ENCODE data around the gene CHRM1. TPM values are rescaled to one million over a fixed set of nuclear protein-coding genes. Genes with fewer than 3 reads are reported as not detected.
A peak's percentile ranks its signal among the peaks of the same experiment; 100 is the strongest.

Gene CHRM1
- total and polyA plus RNA-seq, 4 donors, result 0.38 to 1.5 (median 1.2) TPM

DNA sequence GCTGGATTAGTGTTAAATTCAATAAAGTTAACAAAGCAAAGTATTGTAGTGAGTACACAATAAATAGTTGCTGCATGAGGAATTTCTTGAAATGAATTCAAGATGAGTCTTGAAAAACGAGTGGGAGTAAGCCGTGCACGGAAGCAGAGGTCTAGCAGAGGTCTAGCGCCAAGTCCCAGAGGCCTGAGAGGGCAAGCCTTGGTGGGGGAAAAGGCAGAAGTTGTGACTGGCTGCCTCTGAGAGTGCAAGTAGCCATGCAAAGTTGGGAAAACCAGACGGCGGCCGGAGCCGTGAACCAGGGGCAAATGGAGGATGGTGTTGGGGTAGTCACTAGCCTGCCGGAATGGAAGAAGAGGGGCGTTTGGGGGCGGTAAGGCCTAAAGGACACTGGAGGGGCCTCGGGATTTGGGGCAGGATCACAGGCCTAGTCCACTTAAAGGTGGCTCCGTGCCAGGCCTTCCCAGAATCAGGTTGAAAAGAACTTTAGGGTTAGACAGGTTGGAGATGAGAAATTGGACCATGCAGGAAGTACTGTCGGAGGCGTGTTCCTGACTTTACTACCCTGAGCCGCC lies 40.8 kb downstream of the CHRM1 start:
- H3K9me3 ChIP-seq (ENCODE audit: control insufficient read depth in 4 of 4, insufficient read depth in 3 of 4, low read length in 3 of 4), result no peaks in the 10 kb centered on the region
- H3K4me1 ChIP-seq (ENCODE audit: control insufficient read depth in 5 of 5, insufficient read depth in 5 of 5, low read length in 5 of 5), result peaks cover 11 to 35% (median 20%) of the 10 kb centered on the region in 5 donors
- DNase-seq, result peak in 1 of 3 donors; percentile 56
- WGBS, 2 donors, result 0 to 1% methylated on average over 16 of the region's 16 CpGs
- H3K4me3 ChIP-seq, result peak overlapping the region; percentile 90
- TF ChIP-seq, protein P1, sequence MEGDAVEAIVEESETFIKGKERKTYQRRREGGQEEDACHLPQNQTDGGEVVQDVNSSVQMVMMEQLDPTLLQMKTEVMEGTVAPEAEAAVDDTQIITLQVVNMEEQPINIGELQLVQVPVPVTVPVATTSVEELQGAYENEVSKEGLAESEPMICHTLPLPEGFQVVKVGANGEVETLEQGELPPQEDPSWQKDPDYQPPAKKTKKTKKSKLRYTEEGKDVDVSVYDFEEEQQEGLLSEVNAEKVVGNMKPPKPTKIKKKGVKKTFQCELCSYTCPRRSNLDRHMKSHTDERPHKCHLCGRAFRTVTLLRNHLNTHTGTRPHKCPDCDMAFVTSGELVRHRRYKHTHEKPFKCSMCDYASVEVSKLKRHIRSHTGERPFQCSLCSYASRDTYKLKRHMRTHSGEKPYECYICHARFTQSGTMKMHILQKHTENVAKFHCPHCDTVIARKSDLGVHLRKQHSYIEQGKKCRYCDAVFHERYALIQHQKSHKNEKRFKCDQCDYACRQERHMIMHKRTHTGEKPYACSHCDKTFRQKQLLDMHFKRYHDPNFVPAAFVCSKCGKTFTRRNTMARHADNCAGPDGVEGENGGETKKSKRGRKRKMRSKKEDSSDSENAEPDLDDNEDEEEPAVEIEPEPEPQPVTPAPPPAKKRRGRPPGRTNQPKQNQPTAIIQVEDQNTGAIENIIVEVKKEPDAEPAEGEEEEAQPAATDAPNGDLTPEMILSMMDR (IDR thresholded peaks at IDR 0.05; ENCODE audit: control extremely low read depth, extremely low read depth), result no peak
- ATAC-seq (ENCODE audit: insufficient read depth, low FRiP score), result peak; percentile 7
- H3K9ac ChIP-seq (ENCODE audit: insufficient read depth in 1 of 2, low read length in 2 of 2), result peak overlapping the region; percentile 98
- H3K27me3 ChIP-seq (ENCODE audit: control insufficient read depth in 3 of 3, insufficient read depth in 3 of 3, low read length in 2 of 3), result no peaks in the 10 kb centered on the region
- peaks cover 15 to 27% (median 22%) of the 10 kb centered on the region in 4 donors for H3K36me3 ChIP-seq (ENCODE audit: control insufficient read depth in 4 of 4, insufficient read depth in 4 of 4, low read length in 4 of 4)
- H3K27ac ChIP-seq (ENCODE audit: low read depth in 1 of 2, low read length in 1 of 2), result peak overlapping the region; percentile 96 to 97

GRCh38 chr11:62879235-62879978 lies 41.8 kb downstream of the CHRM1 start:
- ATAC-seq (ENCODE audit: insufficient read depth, low FRiP score), result no peak
- H3K9me3 ChIP-seq (ENCODE audit: control insufficient read depth in 4 of 4, insufficient read depth in 3 of 4, low read length in 3 of 4), result no peaks in the 10 kb centered on the region
- no peak overlapping the region for H3K4me3 ChIP-seq
- no peaks in the 10 kb centered on the region for H3K27me3 ChIP-seq (ENCODE audit: control insufficient read depth in 3 of 3, insufficient read depth in 3 of 3, low read length in 2 of 3)
- H3K4me1 ChIP-seq (ENCODE audit: control insufficient read depth in 5 of 5, insufficient read depth in 5 of 5, low read length in 5 of 5), result peaks cover 7 to 35% (median 20%) of the 10 kb centered on the region in 5 donors
- H3K36me3 ChIP-seq (ENCODE audit: control insufficient read depth in 4 of 4, insufficient read depth in 4 of 4, low read length in 4 of 4), result peaks cover 10 to 23% (median 16%) of the 10 kb centered on the region in 4 donors
- WGBS, 2 donors, result 58 to 68% methylated on average over 7 of the region's 7 CpGs
- H3K27ac ChIP-seq (ENCODE audit: low read depth in 1 of 2, low read length in 1 of 2), result peak overlapping the region; percentile 73 to 96
- peak in 2 of 3 donors; percentile 38 to 71 for DNase-seq
- peak overlapping the region; percentile 70 to 98 for H3K9ac ChIP-seq (ENCODE audit: insufficient read depth in 1 of 2, low read length in 2 of 2)
- TF ChIP-seq, protein P1 (IDR thresholded peaks at IDR 0.05; ENCODE audit: control extremely low read depth, extremely low read depth), result no peak

GRCh38 chr11:62876712-62877111 lies 44.5 kb downstream of the CHRM1 start:
- Histone ChIP-seq H3K36me3 (ENCODE audit: control insufficient read depth in 4 of 4, insufficient read depth in 4 of 4, low read length in 4 of 4) (peaks cover 0 to 5% (median 0%) of the 10 kb centered on the region in 4 donors), H3K4me1 (ENCODE audit: control insufficient read depth in 5 of 5, insufficient read depth in 5 of 5, low read length in 5 of 5) (peaks cover 4 to 13% (median 8%) of the 10 kb centered on the region in 5 donors), H3K9me3 (ENCODE audit: control insufficient read depth in 4 of 4, insufficient read depth in 3 of 4, low read length in 3 of 4) (no peaks in the 10 kb centered on the region), H3K9ac (ENCODE audit: insufficient read depth in 1 of 2, low read length in 2 of 2) (no peak overlapping the region), H3K27ac (ENCODE audit: low read depth in 1 of 2, low read length in 1 of 2) (no peak overlapping the region), H3K4me3 (no peak overlapping the region), H3K27me3 (ENCODE audit: control insufficient read depth in 3 of 3, insufficient read depth in 3 of 3, low read length in 2 of 3) (no peaks in the 10 kb centered on the region)
- 86 to 96% methylated on average over 6 of the region's 6 CpGs for WGBS, 2 donors
- TF ChIP-seq, protein P1 (IDR thresholded peaks at IDR 0.05; ENCODE audit: control extremely low read depth, extremely low read depth), result no peak
- ATAC-seq (ENCODE audit: insufficient read depth, low FRiP score) (no peak), DNase-seq (no peak)

Measured in lung (tissue), 12 donors.